Sigmoid colon (tissue), 7 donors: ENCODE data around the gene NRXN3. TPM values are rescaled to one million over a fixed set of nuclear protein-coding genes. Genes with fewer than 3 reads are reported as not detected.

ENCODE experiments used
- DNase-seq: peaks from one replicate; pipeline ENCODE4 v3.0.0-alpha.2; 2019
- H3K27ac ChIP-seq, 4 donors: fragments of 200-600 bp; sonication (generic); one replicate each; pipeline ENCODE4 v1.5.1; 2016 to 2019; ENCODE audit warnings: mild to moderate bottlenecking in 1 of 4
- H3K27me3 ChIP-seq, 3 donors: fragments of 200-600 bp; sonication (generic); one replicate each; pipeline ENCODE4 v1.5.1; 2019; ENCODE audit warnings: mild to moderate bottlenecking in 1 of 3
- H3K36me3 ChIP-seq, 4 donors: fragments of 200-600 bp; sonication (generic); one replicate each; pipeline ENCODE4 v1.5.1; 2016 to 2019
- H3K4me1 ChIP-seq, 4 donors: fragments of 200-600 bp; sonication (generic); one replicate each; pipeline ENCODE4 v1.5.1; 2017 to 2019
- H3K4me3 ChIP-seq, 4 donors: fragments of 200-600 bp; sonication (generic); one replicate each; pipeline ENCODE4 v1.5.1; 2017 to 2019; ENCODE audit warnings: mild to moderate bottlenecking in 2 of 4, moderate library complexity in 1 of 4
- H3K9me3 ChIP-seq, 4 donors: fragments of 200-600 bp in 3 of 4; sonication (generic) in 3 of 4; one replicate each; pipeline versions ENCODE4 v1.5.1 to v1.6.1; 2013 to 2019
- EP300 ChIP-seq, 4 donors: sonication (generic); formaldehyde crosslinking; IDR thresholded peaks; one replicate each; pipeline ENCODE4 v1.6.1; 2017; ENCODE audit warnings: antibody characterized with exemption in 4 of 4
- POLR2A ChIP-seq, 2 donors: fragments of 450-650 bp; IDR thresholded peaks; one replicate each; pipeline ENCODE4 v1.6.1; 2016; ENCODE audit warnings: antibody characterized with exemption in 2 of 2, mild to moderate bottlenecking in 2 of 2, moderate library complexity in 2 of 2
- POLR2AphosphoS5 ChIP-seq, 4 donors: sonication (generic); formaldehyde crosslinking; IDR thresholded peaks; one replicate each; pipeline ENCODE4 v1.6.1; 2017; ENCODE audit warnings: antibody characterized with exemption in 4 of 4
- WGBS, 2 donors: extraction: QIAGEN DNeasy Blood & Tissue Kit; methylation state at CpG; one replicate each; pipeline ENCODE4 v1.1.7; 2013; 5-methylcytosine and 5-hydroxymethylcytosine counted together
- intact Hi-C: fragments of 100-400 bp; cut with DNase I; formaldehyde crosslinking; loops from one replicate; pipeline ENCODE4 v1.15.1; 2023
- polyA plus RNA-seq, 3 donors: library from polyadenylated mRNA; stranded (reverse); fragments of 200-250 nt; gene quantifications; one replicate each; pipeline ENCODE4 v1.2.3, GENCODE V29; 2013
- total RNA-seq, 4 donors: library from RNA; depleted of rRNA; stranded (reverse); fragments of >200 nt; gene quantifications; one replicate each; pipeline ENCODE4 v1.1.0, GENCODE V29; 2016
- TF ChIP-seq, protein P1 (sequence below), 4 experiments: fragments of 450-650 bp in 3 of 4; fragments of 200-600 bp in 1 of 4; IDR thresholded peaks; one replicate each; pipeline ENCODE4 v1.5.1; 2016 to 2019; ENCODE audit warnings: antibody characterized with exemption in 4 of 4, mild to moderate bottlenecking in 3 of 4, moderate library complexity in 2 of 4
- donor health status: healthy with polysubstance abuse.
- donor health status: Bipolar disorder and iron deficiency.
- donor health status: healthy.

Gene NRXN3
- total and polyA plus RNA-seq, 7 donors: 0.23 to 46.3 (median 23.2) TPM

DNA sequence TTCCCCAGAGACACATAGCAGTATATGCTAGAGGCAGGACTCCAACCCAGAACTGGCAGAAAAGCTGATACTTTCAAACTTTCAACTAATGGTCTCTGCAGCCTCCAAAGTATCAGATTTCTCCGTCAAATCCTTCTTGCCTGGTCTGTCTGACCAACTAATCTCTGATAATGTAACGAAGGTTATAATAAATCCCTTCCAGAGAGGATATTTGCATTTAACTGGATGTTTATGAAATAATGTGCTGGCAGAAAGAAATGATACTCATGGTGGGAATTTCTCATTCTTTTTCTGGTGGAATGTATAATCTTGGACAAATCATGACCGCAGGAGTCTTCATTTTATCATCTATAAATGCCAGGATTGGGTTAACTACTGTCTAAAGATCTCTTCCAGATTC is 1180.8 kb downstream of the NRXN3 start:
- no peak overlapping the region for H3K4me3 ChIP-seq
- H3K9me3 ChIP-seq: no peaks in the 10 kb centered on the region
- no peaks in the 10 kb centered on the region for H3K27me3 ChIP-seq
- intact Hi-C loops: no loop called here
- no peak overlapping the region for H3K27ac ChIP-seq
- no peaks in the 10 kb centered on the region for H3K36me3 ChIP-seq
- no peak for DNase-seq
- peaks cover 0 to 50% (median 23%) of the 10 kb centered on the region in 4 donors for H3K4me1 ChIP-seq
- TF ChIP-seq POLR2AphosphoS5 (IDR thresholded peaks at IDR 0.05): no peak
- TF ChIP-seq, protein P1, sequence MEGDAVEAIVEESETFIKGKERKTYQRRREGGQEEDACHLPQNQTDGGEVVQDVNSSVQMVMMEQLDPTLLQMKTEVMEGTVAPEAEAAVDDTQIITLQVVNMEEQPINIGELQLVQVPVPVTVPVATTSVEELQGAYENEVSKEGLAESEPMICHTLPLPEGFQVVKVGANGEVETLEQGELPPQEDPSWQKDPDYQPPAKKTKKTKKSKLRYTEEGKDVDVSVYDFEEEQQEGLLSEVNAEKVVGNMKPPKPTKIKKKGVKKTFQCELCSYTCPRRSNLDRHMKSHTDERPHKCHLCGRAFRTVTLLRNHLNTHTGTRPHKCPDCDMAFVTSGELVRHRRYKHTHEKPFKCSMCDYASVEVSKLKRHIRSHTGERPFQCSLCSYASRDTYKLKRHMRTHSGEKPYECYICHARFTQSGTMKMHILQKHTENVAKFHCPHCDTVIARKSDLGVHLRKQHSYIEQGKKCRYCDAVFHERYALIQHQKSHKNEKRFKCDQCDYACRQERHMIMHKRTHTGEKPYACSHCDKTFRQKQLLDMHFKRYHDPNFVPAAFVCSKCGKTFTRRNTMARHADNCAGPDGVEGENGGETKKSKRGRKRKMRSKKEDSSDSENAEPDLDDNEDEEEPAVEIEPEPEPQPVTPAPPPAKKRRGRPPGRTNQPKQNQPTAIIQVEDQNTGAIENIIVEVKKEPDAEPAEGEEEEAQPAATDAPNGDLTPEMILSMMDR (IDR thresholded peaks at IDR 0.05): no peak
- TF ChIP-seq EP300 (IDR thresholded peaks at IDR 0.05): no peak
- no peak for TF ChIP-seq POLR2A (IDR thresholded peaks at IDR 0.05)
- WGBS, 2 donors: 83 to 87% methylated on average over 3 of the region's 3 CpGs

DNA sequence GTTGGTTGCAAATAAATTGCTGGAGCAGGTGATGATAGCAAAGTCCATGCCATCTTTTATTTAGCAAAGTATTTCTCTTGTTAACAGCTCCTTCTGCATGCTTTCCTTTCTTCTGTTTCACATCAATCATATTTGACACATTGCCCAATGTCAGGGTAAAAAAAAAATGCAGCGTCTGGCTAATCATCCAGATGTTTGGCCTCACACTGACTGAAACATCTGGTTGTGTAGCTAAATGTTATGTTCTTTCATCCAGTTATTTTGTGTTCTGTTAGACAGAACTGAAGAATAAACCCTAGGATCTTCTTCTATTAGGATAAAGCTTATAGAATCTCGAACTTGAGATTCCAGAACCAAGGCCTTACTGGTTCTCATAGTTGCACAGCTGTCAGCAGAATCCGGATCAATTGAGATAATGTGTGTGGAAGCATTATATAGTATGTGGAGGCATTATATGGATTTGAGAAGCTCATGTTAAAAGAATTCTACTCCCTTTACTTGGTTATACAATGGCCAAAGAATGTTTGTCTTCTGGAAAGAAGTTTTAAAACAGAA is 1182.0 kb downstream of the NRXN3 start:
- TF ChIP-seq POLR2A (IDR thresholded peaks at IDR 0.05) (no peak), EP300 (IDR thresholded peaks at IDR 0.05) (no peak), POLR2AphosphoS5 (IDR thresholded peaks at IDR 0.05) (no peak)
- TF ChIP-seq, protein P1 (IDR thresholded peaks at IDR 0.05): no peak
- DNase-seq: no peak
- no peak overlapping the region for H3K27ac ChIP-seq
- H3K36me3 ChIP-seq: no peaks in the 10 kb centered on the region
- 47 to 48% methylated on average over 3 of the region's 3 CpGs for WGBS, 2 donors
- H3K9me3 ChIP-seq: no peaks in the 10 kb centered on the region
- H3K4me3 ChIP-seq: no peak overlapping the region
- no peaks in the 10 kb centered on the region for H3K27me3 ChIP-seq
- intact Hi-C loops: no loop called here
- peaks cover 0 to 54% (median 23%) of the 10 kb centered on the region in 4 donors for H3K4me1 ChIP-seq

DNA sequence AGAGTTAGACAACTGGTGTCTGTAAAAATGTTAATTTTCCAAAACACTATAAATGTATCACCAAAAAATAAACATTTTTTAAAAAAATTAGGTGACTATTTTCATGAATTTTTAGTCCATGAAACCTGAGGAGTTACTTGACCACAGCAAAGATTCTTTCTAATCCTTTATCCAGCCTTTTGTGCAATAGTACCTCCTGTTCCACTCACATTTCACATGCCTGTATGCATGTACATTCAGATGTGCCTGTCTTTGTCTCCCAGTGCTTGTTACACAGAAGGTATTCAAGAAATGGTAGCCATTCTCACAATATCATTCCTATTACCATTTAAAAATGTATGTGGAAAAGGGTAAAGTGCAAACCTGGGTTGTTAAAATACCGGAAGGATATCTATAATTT is 1184.2 kb downstream of the NRXN3 start:
- H3K36me3 ChIP-seq: no peaks in the 10 kb centered on the region
- H3K4me3 ChIP-seq: no peak overlapping the region
- H3K27me3 ChIP-seq: no peaks in the 10 kb centered on the region
- peaks cover 0 to 54% (median 23%) of the 10 kb centered on the region in 4 donors for H3K4me1 ChIP-seq
- DNase-seq: no peak
- H3K9me3 ChIP-seq: no peaks in the 10 kb centered on the region
- 44 to 77% methylated on average over 1 of the region's 1 CpG for WGBS, 2 donors
- TF ChIP-seq POLR2A (IDR thresholded peaks at IDR 0.05): no peak
- TF ChIP-seq, protein P1 (IDR thresholded peaks at IDR 0.05): no peak
- no peak for TF ChIP-seq EP300 (IDR thresholded peaks at IDR 0.05)
- TF ChIP-seq POLR2AphosphoS5 (IDR thresholded peaks at IDR 0.05): no peak
- intact Hi-C loops: no loop called here
- H3K27ac ChIP-seq: peak overlapping the region in 1 of 4 donors; percentile 18

DNA sequence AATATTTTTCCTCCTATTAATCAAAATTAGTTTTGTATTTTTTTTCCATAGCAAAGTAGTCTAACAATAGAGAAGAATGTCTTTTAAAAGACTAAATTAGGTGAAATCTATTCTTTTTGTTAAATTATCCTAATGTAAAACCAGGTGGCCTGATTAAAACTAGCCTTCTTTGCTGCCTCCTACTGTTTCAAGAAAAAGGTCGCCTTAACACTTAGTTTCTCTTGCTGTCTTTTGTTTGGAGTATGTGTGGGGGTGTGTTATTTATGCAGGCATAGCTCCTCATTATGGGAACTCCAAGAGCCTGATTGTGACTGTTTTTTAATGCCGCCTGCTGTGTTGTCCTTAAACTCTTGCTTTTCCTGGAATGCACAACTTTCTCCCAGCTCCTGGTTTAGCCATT is 1185.9 kb downstream of the NRXN3 start:
- DNase-seq: no peak
- Histone ChIP-seq H3K27me3 (no peaks in the 10 kb centered on the region), H3K27ac (no peak overlapping the region), H3K4me1 (peaks cover 0 to 51% (median 23%) of the 10 kb centered on the region in 4 donors), H3K9me3 (no peaks in the 10 kb centered on the region), H3K4me3 (no peak overlapping the region), H3K36me3 (no peaks in the 10 kb centered on the region)
- 75 to 78% methylated on average over 2 of the region's 2 CpGs for WGBS, 2 donors
- intact Hi-C loops: no loop called here
- TF ChIP-seq, protein P1 (IDR thresholded peaks at IDR 0.05): no peak

DNA sequence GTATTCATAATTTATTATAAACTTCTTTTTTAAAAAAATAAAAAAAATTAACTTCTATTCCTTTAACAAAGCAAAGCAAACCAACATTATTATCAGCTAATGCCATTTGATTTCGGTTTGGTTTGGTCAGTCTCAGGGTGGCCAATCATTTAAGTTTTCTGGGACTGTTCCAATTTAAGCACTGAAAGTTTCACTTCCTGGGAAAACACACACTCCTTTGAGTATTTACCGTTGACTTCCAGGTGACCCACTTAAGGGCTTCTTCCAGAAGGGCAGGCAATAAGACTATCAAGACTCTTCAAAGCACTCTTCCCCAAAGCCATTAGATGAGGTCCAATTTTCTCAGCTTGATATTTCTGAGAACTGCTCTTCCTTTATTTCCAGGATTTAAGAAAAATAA is 1187.1 kb downstream of the NRXN3 start:
- Histone ChIP-seq H3K4me3 (no peak overlapping the region), H3K4me1 (peaks cover 0 to 41% (median 16%) of the 10 kb centered on the region in 4 donors), H3K27ac (no peak overlapping the region), H3K27me3 (no peaks in the 10 kb centered on the region), H3K9me3 (no peaks in the 10 kb centered on the region), H3K36me3 (no peaks in the 10 kb centered on the region)
- TF ChIP-seq, protein P1 (IDR thresholded peaks at IDR 0.05): no peak
- TF ChIP-seq POLR2A (IDR thresholded peaks at IDR 0.05): no peak
- TF ChIP-seq EP300 (IDR thresholded peaks at IDR 0.05): no peak
- TF ChIP-seq POLR2AphosphoS5 (IDR thresholded peaks at IDR 0.05): no peak
- no peak for DNase-seq
- intact Hi-C loops: no loop called here
- WGBS, 2 donors: 51 to 59% methylated on average over 2 of the region's 2 CpGs
